ENCODE measurements around the gene HOGA1. TPM values are rescaled to one million over a fixed set of nuclear protein-coding genes. Genes with fewer than 3 reads are reported as not detected.

HOGA1 gene
- total and polyA plus RNA-seq, 7 donors = 0.26 to 1.2 (median 0.71) TPM; not detected in 4

DNA sequence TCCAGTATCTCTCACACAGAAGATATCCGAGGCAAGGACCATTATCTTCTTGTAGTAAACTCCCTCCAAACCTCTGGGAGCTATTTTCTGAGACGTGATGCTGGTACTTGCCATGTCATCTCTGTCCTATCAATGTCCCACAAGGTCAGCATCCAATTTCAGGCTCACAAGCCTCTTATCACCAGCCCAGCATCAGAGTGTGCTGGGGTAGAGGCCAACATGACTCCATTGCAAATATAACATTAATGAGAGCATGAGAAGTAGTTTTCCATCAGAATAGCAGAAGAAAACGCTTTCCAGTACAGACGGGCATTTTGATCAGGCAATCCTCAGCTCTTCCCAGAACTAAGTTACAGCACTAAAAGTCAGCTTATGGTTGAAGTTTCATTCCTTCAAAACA is 43.5 kb downstream of the HOGA1 start:
- DNase-seq = no peak
- WGBS, 2 donors = 73 to 77% methylated on average over 4 of the region's 4 CpGs
- intact Hi-C loops (cut with DNase I) = no loop called here
- Histone ChIP-seq H3K4me3 (no peak overlapping the region), H3K4me1 (peaks cover 0 to 5% (median 2%) of the 10 kb centered on the region in 4 donors), H3K27me3 (no peaks in the 10 kb centered on the region), H3K27ac (no peak overlapping the region), H3K36me3 (no peaks in the 10 kb centered on the region), H3K9me3 (no peaks in the 10 kb centered on the region)
- TF ChIP-seq POLR2A (IDR thresholded peaks at IDR 0.05) (no peak), EP300 (IDR thresholded peaks at IDR 0.05) (no peak), POLR2AphosphoS5 (IDR thresholded peaks at IDR 0.05) (no peak)
- TF ChIP-seq, protein P1, sequence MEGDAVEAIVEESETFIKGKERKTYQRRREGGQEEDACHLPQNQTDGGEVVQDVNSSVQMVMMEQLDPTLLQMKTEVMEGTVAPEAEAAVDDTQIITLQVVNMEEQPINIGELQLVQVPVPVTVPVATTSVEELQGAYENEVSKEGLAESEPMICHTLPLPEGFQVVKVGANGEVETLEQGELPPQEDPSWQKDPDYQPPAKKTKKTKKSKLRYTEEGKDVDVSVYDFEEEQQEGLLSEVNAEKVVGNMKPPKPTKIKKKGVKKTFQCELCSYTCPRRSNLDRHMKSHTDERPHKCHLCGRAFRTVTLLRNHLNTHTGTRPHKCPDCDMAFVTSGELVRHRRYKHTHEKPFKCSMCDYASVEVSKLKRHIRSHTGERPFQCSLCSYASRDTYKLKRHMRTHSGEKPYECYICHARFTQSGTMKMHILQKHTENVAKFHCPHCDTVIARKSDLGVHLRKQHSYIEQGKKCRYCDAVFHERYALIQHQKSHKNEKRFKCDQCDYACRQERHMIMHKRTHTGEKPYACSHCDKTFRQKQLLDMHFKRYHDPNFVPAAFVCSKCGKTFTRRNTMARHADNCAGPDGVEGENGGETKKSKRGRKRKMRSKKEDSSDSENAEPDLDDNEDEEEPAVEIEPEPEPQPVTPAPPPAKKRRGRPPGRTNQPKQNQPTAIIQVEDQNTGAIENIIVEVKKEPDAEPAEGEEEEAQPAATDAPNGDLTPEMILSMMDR (IDR thresholded peaks at IDR 0.05) = no peak

DNA sequence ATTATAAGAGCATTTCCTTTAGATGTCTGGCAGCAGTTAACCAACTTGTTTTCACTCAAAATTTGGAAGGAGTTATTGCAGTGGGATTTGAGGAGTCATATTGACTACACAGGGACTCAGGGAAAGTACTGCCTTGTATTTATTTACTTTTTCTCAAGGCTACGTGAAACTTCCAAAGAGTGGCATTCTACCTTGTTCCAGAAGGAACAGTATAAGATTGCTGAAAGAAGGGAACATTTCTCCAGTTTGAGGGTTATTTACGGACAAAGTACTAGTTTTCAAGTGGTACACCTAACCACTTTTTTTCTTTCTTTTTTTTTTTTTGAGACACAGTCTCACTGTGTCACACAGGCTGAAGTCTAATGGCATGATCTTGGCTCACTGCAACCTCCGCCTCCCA is 44.0 kb downstream of the HOGA1 start:
- peaks cover 0 to 9% (median 3%) of the 10 kb centered on the region in 4 donors for H3K4me1 ChIP-seq
- H3K36me3 ChIP-seq = no peaks in the 10 kb centered on the region
- TF ChIP-seq POLR2AphosphoS5 (IDR thresholded peaks at IDR 0.05) (no peak), POLR2A (IDR thresholded peaks at IDR 0.05) (no peak), EP300 (IDR thresholded peaks at IDR 0.05) (no peak)
- TF ChIP-seq, protein P1 (IDR thresholded peaks at IDR 0.05) = no peak
- H3K27ac ChIP-seq = no peak overlapping the region
- DNase-seq = no peak
- H3K4me3 ChIP-seq = no peak overlapping the region
- intact Hi-C loops (cut with DNase I) = no loop called here
- no peaks in the 10 kb centered on the region for H3K27me3 ChIP-seq
- no peaks in the 10 kb centered on the region for H3K9me3 ChIP-seq
- 73 to 86% methylated on average over 3 of the region's 3 CpGs for WGBS, 2 donors

DNA sequence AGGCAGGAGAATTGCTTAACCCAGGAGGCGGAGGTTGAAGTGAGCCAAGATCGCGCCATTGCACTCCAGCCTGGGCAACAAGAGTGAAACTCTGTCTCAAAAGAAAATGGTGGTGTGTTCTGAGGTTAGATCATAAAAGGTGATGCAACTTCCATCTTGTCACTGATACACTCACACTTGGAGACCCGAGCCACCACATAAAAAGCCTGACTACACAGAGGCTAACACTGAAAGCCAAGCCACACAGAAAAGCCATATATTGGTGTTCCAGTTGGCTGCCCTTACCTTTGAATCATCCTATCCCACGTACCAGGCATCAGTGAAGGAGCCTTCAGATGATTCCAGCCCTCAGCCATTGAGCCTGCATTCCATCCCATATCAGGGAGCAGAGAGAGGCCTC is 45.1 kb downstream of the HOGA1 start:
- no peak for DNase-seq
- intact Hi-C loops (cut with DNase I) = no loop called here

DNA sequence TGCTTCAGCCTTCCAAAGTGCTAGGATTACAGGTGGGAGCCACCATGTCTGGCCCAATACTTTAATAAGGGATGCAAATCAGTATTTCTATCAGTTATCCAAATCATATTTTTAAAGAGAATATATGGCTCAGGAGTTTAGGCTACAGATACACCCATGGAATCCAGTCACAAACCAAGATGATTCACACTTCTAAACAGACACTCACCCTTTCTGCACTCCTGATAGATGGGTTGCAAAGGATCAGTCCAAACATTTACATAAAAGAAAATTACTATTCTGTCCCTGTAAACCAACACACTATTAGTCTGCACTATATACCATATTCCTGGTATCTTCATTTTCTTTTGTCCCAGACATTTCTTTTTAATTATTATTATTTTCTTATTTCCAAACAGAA is 46.9 kb downstream of the HOGA1 start:
- Histone ChIP-seq H3K27me3 (no peaks in the 10 kb centered on the region), H3K4me3 (no peak overlapping the region), H3K36me3 (no peaks in the 10 kb centered on the region), H3K9me3 (no peaks in the 10 kb centered on the region), H3K27ac (no peak overlapping the region), H3K4me1 (peaks cover 0 to 14% (median 7%) of the 10 kb centered on the region in 4 donors)
- TF ChIP-seq, protein P1 (IDR thresholded peaks at IDR 0.05) = no peak
- TF ChIP-seq POLR2AphosphoS5 (IDR thresholded peaks at IDR 0.05) (no peak), EP300 (IDR thresholded peaks at IDR 0.05) (no peak), POLR2A (IDR thresholded peaks at IDR 0.05) (no peak)
- intact Hi-C loops (cut with DNase I) = loop anchor here (5.0 kb wide), 1 partner anchor 134 kb away; the partner anchor contains the start of genes MMS19 and UBTD1
- no peak for DNase-seq

More for the DNA sequence above, 45.1 kb downstream of the HOGA1 start:
- WGBS, 2 donors = 92 to 96% methylated on average over 5 of the region's 5 CpGs
- no peak overlapping the region for H3K27ac ChIP-seq
- H3K4me1 ChIP-seq = peaks cover 0 to 14% (median 7%) of the 10 kb centered on the region in 4 donors
- H3K27me3 ChIP-seq = no peaks in the 10 kb centered on the region
- TF ChIP-seq POLR2AphosphoS5 (IDR thresholded peaks at IDR 0.05) (no peak), EP300 (IDR thresholded peaks at IDR 0.05) (no peak), POLR2A (IDR thresholded peaks at IDR 0.05) (no peak)
- TF ChIP-seq, protein P1 (IDR thresholded peaks at IDR 0.05) = no peak
- H3K36me3 ChIP-seq = no peaks in the 10 kb centered on the region
- H3K4me3 ChIP-seq = no peak overlapping the region
- no peaks in the 10 kb centered on the region for H3K9me3 ChIP-seq

Data from sigmoid colon (tissue), 7 donors.